ENCODE measurements around the gene CFAP53. TPM values are rescaled to one million over a fixed set of nuclear protein-coding genes. Genes with fewer than 3 reads are reported as not detected.

The CFAP53 gene
- total and polyA plus RNA-seq, 2 of the 13 experiments (the other 11 are each of a cell fraction or from before 2014, with no cell fraction given): 0.05 to 0.07 TPM

- in situ Hi-C loops (cut with HindIII; ENCODE audit: extremely low pct_ligation_motif_present, low pct_unique_long_range_greater_than_20kb): no loop called here
- TF ChIP-seq JUND (CRISPR knock-in tag; IDR thresholded peaks at IDR 0.05) (no peak), ZBTB10 (CRISPR knock-in tag; IDR thresholded peaks at IDR 0.05; ENCODE audit: borderline replicate concordance) (no peak), ATF4 (CRISPR knock-in tag; IDR thresholded peaks at IDR 0.05) (no peak), ZHX2 (IDR thresholded peaks at IDR 0.05; ENCODE audit: low read depth) (no peak), ZHX2 (CRISPR knock-in tag; IDR thresholded peaks at IDR 0.05; ENCODE audit: borderline replicate concordance) (no peak), SOX5 (CRISPR knock-in tag; IDR thresholded peaks at IDR 0.05; ENCODE audit: borderline replicate concordance) (no peak), ELF3 (CRISPR knock-in tag; IDR thresholded peaks at IDR 0.05) (no peak), CENPT (CRISPR knock-in tag; IDR thresholded peaks at IDR 0.05; ENCODE audit: low read depth) (no peak), ZNF773 (CRISPR knock-in tag; IDR thresholded peaks at IDR 0.05; ENCODE audit: borderline replicate concordance) (no peak), ZNF280B (CRISPR knock-in tag; IDR thresholded peaks at IDR 0.05; ENCODE audit: borderline replicate concordance) (no peak), FOXM1 (CRISPR knock-in tag; IDR thresholded peaks at IDR 0.05) (no peak), ZNF329 (CRISPR knock-in tag; IDR thresholded peaks at IDR 0.05; ENCODE audit: low read depth) (no peak), ZNF841 (CRISPR knock-in tag; IDR thresholded peaks at IDR 0.05; ENCODE audit: borderline replicate concordance) (no peak)
These were observed 33.5 kb upstream of the CFAP53 start for GRCh38 chr18:50299626-50300388.

More at GRCh38 chr18:50299626-50300388, 33.5 kb upstream of the CFAP53 start:
- Histone ChIP-seq H3K9ac (ENCODE audit: insufficient read depth, low read depth, low read length) (no peak overlapping the region), H3K4me2 (ENCODE audit: low read depth, low read length) (no peak overlapping the region), H3K9me3 (ENCODE audit: low read length) (no peaks in the 10 kb centered on the region), H3K4me1 (ENCODE audit: insufficient read depth, low read length) (no peaks in the 10 kb centered on the region), H2AFZ (ENCODE audit: low read length) (no peak overlapping the region), H4K20me1 (ENCODE audit: insufficient read depth, low read length) (no peaks in the 10 kb centered on the region), H3K79me2 (ENCODE audit: insufficient read depth, low read length) (no peaks in the 10 kb centered on the region), H3K36me3 (replicated peaks in 1 of 2; ENCODE audit: control insufficient read depth in 1 of 2, insufficient read depth in 2 of 2, low read length in 2 of 2) (no peaks in the 10 kb centered on the region), H3K27ac (ENCODE audit: extremely low read length, insufficient read depth, low read length) (no peak overlapping the region), H3K27me3 (ENCODE audit: control insufficient read depth in 1 of 2, insufficient read depth in 2 of 2, low read length in 2 of 2) (peaks cover 2 to 11% of the 10 kb centered on the region in 2 experiments; a peak in 3 of 5 replicates), H3K4me3 (replicated peaks in 1 of 3; ENCODE audit: insufficient read depth in 1 of 3, low read depth in 2 of 3, low read length in 3 of 3) (no peak overlapping the region)
- 8% methylated on average over 7 of the region's 7 CpGs for WGBS (ENCODE audit: low lambda C conversion rate)
- DNase-seq (ENCODE audit: low spot score) (no peak), ATAC-seq (no peak), FAIRE-seq (no peak)
- CTCF ChIA-PET (ENCODE audit: low intra/inter-chr PET ratio, low total read pairs): no interaction called here
- intact Hi-C loops (cut with micrococcal nuclease; ENCODE audit: unreplicated experiment): no loop called here
- POLR2A ChIA-PET: no interaction called here
- no TSS peak for BruUV-seq (replicated peaks)
